GM19351 (cell line): ENCODE data around the gene ELMOD1.

ENCODE experiments used
- ATAC-seq: cut with Tn5 transposase; IDR thresholded peaks from one replicate; pipeline ENCODE4 v1.9.1; 2021; ENCODE audit warnings: mild to moderate bottlenecking, moderate library complexity; ENCODE audit not compliant: unreplicated experiment

ELMOD1 gene

DNA sequence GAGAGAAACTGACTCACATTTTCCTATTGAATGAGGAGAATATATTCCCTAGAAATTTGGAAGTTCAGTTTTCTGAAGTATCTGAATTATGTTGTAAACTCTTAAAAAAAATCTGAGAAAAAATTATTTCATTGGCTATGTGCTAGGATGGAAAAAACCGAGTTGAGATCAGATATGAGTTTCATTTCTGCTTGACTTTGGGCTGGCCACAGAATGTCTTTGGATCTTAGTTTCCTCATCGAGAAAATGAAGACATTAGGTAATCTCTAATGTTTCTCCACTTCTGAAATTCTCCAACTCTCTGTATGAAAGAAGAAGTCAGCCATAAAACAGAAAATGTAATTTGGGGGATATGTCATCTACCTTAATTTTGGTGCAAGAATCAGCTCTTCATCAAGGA, 92.1 kb downstream of the ELMOD1 start:
- no peak for ATAC-seq

DNA sequence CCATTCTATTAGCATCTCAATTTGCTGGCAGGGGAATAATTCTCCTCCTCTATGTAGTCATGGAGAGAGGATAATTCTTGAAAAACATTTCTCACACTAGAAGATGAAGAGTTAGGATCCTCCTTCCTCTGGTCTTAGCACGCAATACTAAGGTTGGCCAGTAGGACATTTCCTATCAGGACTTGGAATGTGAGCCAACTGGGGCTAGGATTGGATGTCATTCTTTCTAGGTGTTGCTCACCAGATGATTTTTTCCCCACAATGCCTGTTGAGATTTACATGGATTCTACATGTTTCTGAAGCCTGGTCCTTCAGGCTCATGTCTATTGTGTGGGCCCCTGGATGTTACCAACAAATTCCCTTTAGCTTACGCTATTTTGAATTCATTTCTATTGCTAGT, 92.9 kb downstream of the ELMOD1 start:
- no peak for ATAC-seq

DNA sequence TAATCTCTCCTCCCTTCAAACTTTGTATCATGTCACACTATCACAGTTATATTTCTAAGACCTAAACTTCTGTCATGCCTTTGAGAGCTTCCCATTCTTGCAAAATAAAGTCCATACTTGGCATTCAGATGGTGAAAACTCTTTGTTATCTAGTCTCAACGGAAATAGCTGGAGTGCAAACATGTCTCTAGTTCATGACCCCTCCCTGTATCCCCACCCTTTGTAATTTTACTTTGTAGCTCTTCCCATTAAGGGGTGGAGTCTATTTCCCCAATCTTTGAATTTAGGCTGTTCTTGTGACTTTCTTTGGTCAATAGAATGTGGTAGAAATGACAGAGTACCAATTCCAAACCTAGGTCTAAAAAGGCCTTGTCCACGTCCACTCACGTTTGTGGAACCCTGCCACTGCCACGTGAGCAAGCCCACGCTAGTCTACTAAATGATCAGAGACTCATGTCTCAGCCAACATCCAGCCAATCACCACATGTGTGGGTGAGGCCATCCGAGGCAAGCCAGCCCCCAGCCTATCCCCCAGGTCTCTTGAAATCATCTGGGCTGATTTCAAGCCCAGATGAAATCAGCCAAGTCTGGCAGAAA, 97.5 kb downstream of the ELMOD1 start:
- no peak for ATAC-seq

DNA sequence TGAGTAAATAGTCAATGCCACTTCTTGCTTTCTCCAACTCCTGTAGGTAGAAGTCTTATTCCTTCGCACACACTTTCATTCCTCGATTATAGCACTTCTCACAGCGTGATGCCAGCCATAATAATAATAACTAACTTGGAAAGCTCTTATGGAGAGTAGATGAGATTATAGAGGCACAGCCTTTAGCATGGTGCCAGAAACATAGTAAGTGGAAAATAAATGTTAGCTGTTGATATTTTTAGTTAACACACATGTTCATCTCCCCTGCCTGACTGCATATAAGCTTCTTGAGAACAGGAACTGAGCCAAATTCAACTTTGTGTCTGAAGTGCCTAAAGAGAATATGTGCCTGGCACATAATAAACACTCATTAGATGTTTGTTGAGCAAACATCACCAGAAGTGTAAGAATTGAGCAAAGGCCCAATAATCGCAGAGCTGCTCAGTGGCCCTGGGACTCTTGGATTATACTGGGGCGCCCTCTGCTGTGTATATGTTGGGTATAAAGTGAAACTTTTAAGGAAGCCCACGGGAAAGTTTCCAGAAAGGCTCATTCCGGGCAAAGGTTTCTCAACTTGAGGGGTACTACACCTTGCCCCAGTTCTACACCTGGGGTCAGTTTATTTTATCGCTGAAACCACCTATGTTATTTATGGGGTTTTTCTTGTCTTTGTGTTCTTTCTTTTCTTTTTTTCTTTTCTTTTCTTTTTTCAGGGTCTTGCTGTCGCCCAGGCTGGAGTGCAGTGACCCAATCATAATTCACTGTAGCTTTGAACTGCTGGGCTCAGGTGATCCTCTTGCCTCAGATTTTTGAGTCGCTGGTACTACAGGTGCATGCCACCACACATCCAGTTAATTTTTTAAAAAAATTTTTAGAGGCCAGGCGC, 98.6 kb downstream of the ELMOD1 start:
- peak; percentile 86 for ATAC-seq

DNA sequence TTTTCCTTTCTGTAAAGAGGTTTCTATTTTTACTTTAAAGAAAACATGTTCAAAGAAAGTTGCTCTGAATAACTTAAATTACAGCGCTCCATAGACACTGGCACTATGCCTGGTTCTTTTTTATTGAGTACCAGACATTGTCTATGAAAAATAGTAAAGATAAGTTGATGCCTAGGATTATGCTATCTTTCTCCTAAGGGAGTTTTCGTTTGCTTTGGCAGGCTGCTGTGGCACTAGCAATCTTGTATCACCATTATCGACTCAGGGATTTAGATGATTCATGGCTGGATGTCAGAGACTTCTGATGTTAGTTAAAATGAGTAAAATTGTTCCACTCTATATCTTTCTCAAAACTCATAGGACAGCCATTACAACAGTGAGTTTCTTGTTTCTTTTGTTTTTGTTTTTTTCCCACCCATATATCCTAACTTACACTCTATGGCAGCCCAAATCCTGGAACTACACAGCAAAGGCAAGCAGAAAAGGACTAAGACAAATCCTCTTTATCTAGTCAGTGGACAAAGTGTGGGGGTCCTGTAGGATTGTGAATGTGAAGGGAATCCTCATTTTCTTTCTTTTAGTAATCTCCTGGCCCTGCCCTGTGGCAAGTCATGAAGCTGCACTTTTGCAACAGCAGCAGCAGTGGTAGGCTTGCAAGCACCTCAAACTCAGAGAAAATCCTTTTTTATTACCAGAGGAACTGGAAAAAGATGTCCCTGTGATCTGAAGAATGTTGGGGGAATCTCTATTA, 100.2 kb downstream of the ELMOD1 start:
- ATAC-seq: no peak

DNA sequence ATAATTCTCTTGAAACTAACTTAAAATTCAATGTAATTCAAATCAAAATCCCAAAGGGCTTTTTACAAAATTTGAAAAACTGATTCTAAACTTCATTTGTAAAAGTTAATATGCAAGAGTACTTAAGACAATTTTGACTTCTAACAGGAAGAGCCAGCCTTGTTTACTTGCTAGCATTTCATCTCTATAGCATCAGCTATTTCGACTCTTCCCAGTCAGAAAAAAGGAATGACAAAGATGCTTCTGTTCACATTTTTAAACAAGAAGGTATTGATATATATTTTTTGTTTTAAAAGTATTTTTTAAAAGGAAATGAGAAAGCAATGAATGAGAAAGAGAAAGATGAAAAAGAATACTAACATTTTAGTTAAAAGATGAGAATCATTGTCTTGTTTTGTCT, 104.5 kb downstream of the ELMOD1 start:
- ATAC-seq: no peak

DNA sequence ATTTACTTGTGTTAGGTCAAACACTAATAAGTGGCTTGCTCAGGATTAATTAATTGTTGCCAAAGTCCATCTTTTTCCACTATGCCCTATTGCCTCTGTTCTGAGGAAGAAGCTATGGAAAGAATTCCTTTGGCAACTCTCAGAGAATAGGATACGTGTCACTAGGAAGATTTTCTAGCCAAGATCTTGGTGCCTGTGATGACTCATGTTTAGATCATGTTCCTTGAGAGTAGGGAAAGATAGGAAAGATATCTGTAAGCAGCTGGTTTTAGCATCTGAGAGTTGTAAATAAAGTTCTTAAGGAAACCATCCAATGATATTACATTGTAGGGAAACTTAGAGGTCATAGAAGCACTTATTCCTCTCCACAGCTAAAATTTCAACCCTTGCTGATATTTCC, 105.2 kb downstream of the ELMOD1 start:
- ATAC-seq: no peak

DNA sequence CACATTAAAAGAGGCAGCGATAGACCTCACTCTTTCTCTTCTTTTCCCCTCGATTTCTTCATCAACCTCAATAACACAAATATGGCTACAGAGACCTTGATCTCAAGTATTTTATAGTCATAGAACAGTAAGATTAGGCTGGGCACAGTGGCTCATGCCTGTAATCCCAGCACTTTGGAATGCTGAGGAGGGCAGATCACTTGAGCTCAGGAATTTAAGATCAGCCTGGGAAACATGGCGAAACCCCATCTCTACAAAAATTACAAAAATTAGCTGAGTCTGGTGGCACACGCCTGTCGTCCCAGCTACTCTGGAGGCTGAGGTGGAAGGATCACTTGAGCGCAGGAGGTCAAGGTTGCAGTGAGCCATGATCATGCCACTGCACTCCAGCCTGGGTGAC, 106.3 kb downstream of the ELMOD1 start:
- ATAC-seq: no peak

DNA sequence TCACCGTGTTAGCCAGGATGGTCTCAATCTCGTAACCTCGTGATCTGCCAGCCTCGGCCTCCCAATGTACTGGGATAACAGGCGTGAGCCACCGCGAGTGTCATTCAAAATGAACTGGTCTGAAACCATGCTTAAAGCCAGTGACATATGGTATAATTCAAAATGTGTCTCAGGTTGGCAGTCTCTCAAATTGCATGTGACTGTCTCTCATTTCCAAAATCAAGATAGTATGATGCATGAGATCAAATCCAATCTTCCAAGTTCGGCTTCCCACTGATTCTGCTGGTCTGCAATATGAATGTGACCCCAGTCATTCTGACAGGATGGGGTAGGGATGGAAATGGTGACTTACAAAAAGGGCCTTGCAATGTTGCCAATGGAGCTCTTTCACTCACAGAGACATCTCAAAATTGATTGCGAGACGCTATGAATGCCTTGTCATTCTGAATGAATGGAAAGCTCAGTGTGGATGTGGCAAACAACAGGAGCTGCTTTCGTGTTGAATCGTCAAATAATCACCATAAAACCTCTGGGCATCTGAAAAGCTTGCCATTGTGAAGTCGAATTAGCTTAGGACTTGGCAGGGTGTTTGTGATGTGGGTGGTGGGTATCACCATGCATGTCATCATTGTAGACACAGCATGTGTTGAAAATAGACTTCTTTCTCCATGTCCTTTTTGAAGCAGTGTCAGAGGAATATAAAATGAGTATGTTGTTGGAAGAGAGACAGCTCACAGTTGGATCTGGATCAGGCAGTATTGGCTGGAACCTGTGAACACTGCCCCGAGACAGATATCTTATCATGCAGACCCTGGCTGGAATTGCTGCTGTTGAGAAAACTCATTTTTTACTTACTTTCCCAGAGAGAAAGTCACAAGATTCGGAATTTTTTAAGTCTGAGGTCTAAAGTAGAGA, 108.7 kb downstream of the ELMOD1 start:
- ATAC-seq: no peak

DNA sequence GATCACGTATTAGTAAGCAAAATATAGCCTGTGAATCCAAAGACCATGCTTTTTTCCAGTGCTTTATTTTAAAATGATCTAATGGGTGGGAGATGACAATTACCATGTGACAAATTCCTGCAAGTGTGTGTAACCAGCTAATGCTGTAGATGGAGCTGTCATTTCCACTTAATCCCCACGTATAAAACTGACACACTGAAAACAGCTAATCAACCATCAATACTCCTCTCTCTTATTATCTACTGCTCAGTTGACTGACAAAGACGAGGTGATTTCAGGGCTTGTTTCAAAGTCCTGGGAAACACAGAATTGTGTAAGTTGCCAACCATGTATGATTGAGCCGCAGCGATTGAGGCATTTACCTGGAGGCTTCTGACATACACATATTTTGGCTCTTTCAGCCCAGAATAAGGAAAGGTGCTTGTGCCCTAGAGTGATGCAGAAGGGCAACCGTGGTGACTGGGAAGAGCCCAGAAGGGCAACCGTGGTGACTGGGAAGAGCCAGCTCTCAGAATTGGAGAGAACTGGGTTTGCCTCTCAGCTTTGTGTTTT, 111.2 kb downstream of the ELMOD1 start:
- ATAC-seq: no peak

DNA sequence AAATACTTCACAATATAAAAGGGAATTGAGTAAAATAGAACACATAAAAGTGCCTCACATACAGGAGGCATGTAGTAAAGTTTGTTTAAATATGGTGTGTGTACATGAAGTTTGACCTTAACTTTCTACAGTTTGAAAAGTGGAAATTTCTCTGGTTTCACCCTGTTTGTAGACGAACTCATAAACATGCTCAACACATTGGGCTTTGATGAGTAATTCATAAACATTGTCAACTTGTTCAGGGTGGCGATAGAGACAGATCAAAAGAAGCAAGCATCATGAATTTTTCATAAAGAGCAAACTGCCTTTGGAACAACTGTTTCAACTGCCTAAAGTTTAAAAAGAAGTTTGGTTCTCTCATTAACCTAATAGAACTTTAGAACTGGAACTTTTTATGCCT, 111.8 kb downstream of the ELMOD1 start:
- ATAC-seq: no peak

DNA sequence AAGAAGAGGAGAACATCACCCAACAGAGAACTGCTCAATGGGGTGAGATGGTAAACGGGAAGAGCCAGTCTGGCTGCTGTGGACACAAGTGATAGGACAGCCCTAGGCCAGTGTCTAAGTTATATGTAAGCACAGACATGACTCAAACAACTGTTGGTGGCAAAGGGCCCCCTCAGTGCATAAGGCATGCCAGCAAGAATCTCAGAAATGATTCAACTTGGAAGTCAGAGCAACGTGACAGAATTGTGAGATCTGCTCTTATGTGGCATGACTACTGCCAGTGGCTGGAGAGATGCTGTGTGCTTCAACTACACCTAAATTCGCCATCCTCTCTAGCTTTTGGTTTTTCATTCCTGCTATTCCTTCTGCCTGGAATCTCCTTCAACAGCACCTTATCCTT, 113.5 kb downstream of the ELMOD1 start:
- ATAC-seq: no peak

DNA sequence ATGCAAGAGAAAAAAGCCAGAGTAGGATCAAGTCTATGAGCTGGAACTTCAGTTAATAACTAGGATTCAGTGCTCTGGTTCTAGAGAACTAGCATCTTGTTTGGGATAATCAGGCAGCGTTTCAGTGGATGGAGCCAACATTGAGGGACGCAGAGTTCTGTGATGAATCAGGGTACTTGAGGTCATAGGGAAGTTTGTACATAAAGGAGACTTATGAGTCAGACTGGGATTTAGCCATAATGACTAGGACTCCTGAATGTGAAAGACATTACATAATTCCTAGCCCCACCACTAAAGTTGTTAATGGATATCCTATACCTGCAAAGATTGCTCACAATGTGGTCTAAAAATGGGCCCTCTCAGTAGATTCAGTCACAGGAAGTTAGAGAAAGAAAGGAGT, 114.1 kb downstream of the ELMOD1 start:
- no peak for ATAC-seq

DNA sequence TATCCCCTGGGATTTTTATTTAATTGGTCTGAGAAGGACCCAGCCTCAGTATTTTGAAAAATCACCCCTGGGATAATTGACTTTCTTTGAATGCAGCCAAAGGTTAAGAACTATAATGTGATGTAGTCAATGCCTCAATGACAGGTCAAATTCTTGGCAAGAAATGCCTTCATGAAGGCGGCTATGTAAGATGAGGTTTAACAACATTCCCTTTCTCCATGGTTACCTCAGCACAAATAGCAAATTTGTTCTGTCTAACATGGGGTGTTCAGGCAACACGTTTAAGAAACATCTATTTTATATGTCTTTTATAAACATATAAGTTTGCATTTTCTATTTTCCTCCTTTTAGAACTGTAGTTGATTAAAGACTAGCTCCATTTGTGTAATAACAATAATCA, 115.6 kb downstream of the ELMOD1 start:
- ATAC-seq: no peak

DNA sequence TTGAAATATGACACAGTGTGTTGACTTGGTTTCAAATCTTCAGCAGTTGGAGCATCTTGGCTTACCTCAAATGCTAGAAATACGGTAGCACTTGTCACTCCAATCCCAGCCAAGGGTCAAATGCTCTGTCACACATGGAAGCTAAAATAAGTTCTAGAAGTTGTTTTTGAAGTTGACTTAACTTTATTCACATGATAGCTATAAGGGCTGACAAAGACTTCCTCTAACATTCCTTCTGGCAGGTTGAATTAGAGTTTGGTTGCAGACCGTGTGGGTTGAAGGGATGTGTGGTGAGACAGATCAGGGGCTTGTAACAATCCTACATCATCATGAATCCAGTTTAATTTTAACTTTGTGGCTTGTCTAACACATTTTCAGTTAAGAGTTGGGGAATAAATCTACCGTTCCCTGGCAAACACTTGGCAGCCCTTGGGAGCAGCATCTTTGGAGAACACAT, 116.3 kb downstream of the ELMOD1 start:
- ATAC-seq: no peak

DNA sequence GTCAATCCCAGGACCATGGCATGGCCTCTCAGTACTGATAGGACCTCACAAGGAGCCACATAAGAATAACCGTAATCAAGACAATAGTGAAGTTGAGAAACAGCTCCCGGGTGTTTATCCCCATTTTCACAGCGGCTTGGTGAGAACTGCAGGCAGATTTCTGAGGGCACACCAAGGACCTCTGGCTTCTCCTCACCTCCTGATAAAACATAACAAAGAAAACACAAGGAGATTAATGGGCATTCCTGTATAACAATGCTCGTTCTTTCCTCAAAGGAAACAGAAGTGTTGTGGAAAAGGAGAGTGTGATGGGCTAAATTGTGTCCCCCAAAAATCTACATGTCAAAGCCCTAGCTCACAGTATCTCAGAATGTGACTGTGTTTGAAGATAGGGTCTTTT, 116.9 kb downstream of the ELMOD1 start:
- ATAC-seq: no peak

DNA sequence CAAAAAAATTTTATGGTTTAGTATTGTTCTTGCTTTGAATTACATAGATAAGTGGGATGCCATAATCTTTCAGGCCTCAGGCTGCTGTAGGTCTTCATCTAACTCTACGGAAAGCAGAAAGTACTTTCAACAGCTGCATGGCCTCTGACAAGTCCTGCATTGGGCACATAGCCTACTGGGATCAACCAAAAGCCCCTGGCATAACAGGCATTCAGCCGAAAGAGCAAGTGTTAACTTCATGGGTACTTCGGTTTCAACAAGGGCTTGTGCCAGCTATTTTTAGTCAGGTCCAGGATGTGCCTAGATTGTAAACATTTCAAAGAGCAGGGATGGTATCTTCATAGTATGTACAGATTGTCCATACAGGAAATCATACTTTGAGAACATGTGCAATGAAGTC, 117.8 kb downstream of the ELMOD1 start:
- no peak for ATAC-seq

DNA sequence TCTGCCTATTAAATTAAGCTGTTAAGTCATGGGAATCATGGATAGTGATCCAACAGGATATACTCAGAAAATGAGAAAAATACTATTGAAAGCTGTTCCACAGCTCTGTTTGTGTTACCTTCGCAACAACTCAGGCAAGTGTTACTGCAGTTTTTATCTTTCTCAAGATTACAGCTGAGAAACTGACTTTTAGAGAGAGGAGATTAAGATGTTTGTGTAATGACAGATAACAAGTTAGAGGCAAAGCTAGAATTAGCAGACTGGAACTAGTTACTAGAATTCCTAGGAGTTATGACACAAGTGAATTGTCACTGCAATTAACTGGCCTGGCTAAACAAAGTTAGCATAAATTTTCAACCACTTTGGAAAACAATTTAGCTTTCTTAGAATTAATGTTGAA, 119.4 kb downstream of the ELMOD1 start:
- no peak for ATAC-seq

DNA sequence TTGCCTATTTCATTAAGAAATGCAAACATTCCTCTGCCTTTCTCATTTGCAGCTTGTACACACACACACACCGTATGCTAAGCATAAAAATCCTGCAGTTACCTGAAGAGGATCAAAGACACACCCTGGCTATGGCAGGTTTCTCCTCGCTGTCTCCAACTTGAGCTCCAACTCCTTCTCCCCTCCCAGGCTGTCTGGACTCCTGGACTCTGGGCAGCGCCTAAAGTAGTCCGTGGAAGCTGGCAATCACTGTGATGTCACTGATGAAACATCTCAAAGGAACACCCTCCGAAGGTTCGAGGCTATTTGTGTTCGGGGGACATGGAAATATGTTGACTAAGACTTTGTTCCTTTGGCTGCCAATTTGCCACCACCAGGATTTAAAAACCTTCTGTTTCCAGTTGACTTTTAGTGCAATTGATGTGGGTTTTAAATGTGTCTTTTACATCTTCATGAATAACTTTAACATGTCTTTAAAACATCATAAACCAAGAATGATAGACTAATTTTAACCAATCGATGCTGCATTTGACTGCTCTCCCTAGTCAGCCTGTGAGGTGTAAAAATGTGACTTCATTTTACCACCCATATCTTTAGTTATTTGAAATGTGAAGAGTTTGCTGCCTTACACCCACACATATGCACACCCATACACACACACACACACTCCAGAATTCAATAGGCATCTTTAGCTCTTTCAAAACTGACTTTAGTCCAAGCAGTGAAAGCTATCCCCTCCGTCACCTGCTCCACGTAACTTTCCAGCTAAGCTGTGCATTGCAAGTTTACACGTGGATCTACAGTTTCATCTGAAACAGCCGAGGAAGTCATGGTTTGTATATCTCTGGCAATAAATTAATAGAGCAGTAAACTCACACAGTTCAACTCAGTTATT, 121.2 kb downstream of the ELMOD1 start, which contains the start of gene SLN:
Gene SLN, minus strand, starts transcription at position 196 of the 895 bp plus-strand sequence.
- ATAC-seq: no peak
